Esophagus muscularis mucosa (tissue), 4 donors: ENCODE measurements around the gene CFAP74. TPM values are rescaled to one million over a fixed set of nuclear protein-coding genes. Genes with fewer than 3 reads are reported as not detected.

Experiments
- DNase-seq: peaks from one replicate; pipeline ENCODE4 v3.0.0-alpha.2; 2017; ENCODE audit errors: extremely low spot score
- H3K27ac ChIP-seq, 4 donors: fragments of 200-600 bp; sonication (generic); replicated peaks in 1 of 4; 1 replicate in 3 of 4; 2 replicates in 1 of 4; pipeline ENCODE4 v1.5.1; 2016 to 2019; ENCODE audit warnings: mild to moderate bottlenecking in 1 of 4
- H3K27me3 ChIP-seq, 4 donors: fragments of 200-600 bp; sonication (generic); one replicate each; pipeline versions ENCODE4 v1.5.1 to v1.6.0; 2016 to 2019
- H3K36me3 ChIP-seq, 4 donors: fragments of 200-600 bp; sonication (generic); one replicate each; pipeline ENCODE4 v1.5.1; 2016 to 2019
- H3K4me1 ChIP-seq, 4 donors: fragments of 200-600 bp; sonication (generic); one replicate each; pipeline ENCODE4 v1.5.1; 2016 to 2019
- H3K4me3 ChIP-seq, 4 donors: fragments of 200-600 bp; sonication (generic); 1 replicate in 2 of 4; 2 replicates in 2 of 4; pipeline ENCODE4 v1.5.1; 2016 to 2019; ENCODE audit warnings: mild to moderate bottlenecking in 4 of 4, moderate library complexity in 1 of 4
- H3K9me3 ChIP-seq, 4 donors: fragments of 200-600 bp; sonication (generic); 1 replicate in 3 of 4; 2 replicates in 1 of 4; pipeline ENCODE4 v1.5.1; 2016 to 2019
- CTCF ChIP-seq, 3 experiments: fragments of 200-600 bp in 2 of 3; fragments of 450-650 bp in 1 of 3; sonication (generic) in 2 of 3; IDR thresholded peaks; one replicate each; pipeline ENCODE4 v1.5.1; 2017 to 2019; ENCODE audit warnings: antibody characterized with exemption in 3 of 3, mild to moderate bottlenecking in 2 of 3, moderate library complexity in 1 of 3
- EP300 ChIP-seq: sonication (generic); formaldehyde crosslinking; IDR thresholded peaks from one replicate; pipeline ENCODE4 v1.6.1; 2017; ENCODE audit warnings: antibody characterized with exemption
- POLR2A ChIP-seq: fragments of 450-650 bp; IDR thresholded peaks from one replicate; pipeline ENCODE4 v1.6.1; 2017; ENCODE audit warnings: antibody characterized with exemption, moderate library complexity, mild to moderate bottlenecking, low read depth
- POLR2AphosphoS5 ChIP-seq, 2 donors: sonication (generic); formaldehyde crosslinking; IDR thresholded peaks; one replicate each; pipeline ENCODE4 v1.6.1; 2017; ENCODE audit warnings: antibody characterized with exemption in 2 of 2
- WGBS: methylation state at CpG from one replicate; pipeline ENCODE4 v1.1.5; 2018; 5-methylcytosine and 5-hydroxymethylcytosine counted together
- intact Hi-C: fragments of 100-400 bp; cut with DNase I; formaldehyde crosslinking; loops from one replicate; pipeline ENCODE4 v1.15.1; 2023
- total RNA-seq, 4 donors: library from RNA; depleted of rRNA; stranded (reverse); fragments of >200 nt; gene quantifications; one replicate each; pipeline versions ENCODE4 v1.1.0 to v1.2.1, GENCODE V29; 2016

CFAP74 gene
- total RNA-seq, 4 donors from 2014 or later: not detected

DNA sequence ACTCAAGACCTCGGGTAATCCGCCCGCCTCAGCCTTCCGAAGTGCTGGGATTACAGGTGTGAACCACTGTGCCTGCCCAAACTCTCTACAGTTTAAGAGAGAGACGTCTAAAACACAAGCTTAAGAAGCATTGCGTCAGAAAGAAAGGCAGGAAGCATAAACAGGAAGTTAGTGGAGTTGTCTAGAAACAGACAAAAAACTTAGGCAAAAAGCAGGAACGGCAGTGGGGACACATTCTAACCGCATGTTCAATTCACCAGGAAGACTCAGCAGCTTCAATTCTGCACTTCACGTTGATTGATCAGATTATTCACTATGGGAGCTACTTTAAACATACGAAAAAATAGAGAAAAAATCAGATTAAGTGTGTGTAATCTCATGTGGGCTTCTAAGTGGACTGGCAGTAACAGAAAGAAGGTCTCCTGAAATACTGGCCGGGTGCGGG is 7.4 kb downstream of the CFAP74 start:
- Histone ChIP-seq H3K4me1 (no peaks in the 10 kb centered on the region), H3K36me3 (no peaks in the 10 kb centered on the region), H3K4me3 (no peak overlapping the region), H3K9me3 (no peaks in the 10 kb centered on the region), H3K27ac (no peak overlapping the region), H3K27me3 (peaks cover 0 to 67% (median under 1%) of the 10 kb centered on the region in 4 donors)
- TF ChIP-seq POLR2AphosphoS5 (IDR thresholded peaks at IDR 0.05) (no peak), EP300 (no peak), CTCF (IDR thresholded peaks at IDR 0.05) (no peak), POLR2A (no peak)
- 60% methylated on average over 12 of the region's 12 CpGs for WGBS
- no peak for DNase-seq
- intact Hi-C loops: no loop called here

DNA sequence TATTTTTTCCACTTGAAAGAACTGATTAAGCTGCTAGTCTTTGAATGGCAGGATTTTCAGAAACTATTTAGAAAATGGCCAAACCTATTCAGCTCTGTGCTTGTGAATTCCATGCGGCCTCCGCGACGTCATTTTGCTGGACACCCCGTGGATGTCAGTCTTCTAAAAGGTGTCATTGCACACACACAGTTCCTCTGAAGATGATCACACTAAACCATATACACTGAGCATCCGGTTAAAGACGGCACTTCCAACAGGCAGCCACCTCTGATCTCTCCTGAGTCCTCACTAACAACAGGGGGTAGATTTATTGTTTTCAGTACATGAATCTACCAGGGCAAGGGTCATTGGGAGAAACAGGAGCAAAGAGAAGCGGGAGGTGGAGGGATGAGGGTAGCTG is 9.1 kb downstream of the CFAP74 start:
- Histone ChIP-seq H3K27ac (no peak overlapping the region), H3K9me3 (no peaks in the 10 kb centered on the region), H3K27me3 (peaks cover 0 to 66% (median 0%) of the 10 kb centered on the region in 4 donors), H3K4me3 (no peak overlapping the region), H3K4me1 (peaks cover 0 to 13% (median 2%) of the 10 kb centered on the region in 4 donors), H3K36me3 (no peaks in the 10 kb centered on the region)
- 81% methylated on average over 8 of the region's 8 CpGs for WGBS
- TF ChIP-seq POLR2A (no peak), POLR2AphosphoS5 (IDR thresholded peaks at IDR 0.05) (no peak), CTCF (IDR thresholded peaks at IDR 0.05) (no peak), EP300 (no peak)
- intact Hi-C loops: no loop called here
- no peak for DNase-seq

DNA sequence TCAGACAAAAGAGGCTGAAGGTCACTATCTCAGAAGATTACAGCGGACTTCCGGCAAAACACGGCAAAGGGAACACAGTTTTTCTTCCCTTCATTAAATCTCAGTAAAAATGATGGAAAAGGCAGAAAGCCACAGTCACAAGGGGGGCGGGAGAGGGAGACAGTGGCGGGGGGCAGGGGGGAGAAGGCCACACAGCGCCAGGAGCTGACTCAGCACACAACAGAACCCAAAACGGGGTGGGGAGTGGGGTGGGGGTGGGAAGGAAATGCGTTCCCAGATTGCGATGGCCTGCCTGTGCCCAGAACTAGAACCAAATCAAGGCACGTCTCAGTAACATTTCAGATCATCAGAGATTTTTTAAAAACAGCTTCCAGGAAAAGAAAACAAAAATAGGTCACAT is 13.4 kb downstream of the CFAP74 start:
- peak overlapping the region; percentile 42 to 64 (median 46) for H3K27ac ChIP-seq
- DNase-seq: no peak
- H3K4me3 ChIP-seq: no peak overlapping the region
- no peaks in the 10 kb centered on the region for H3K36me3 ChIP-seq
- H3K4me1 ChIP-seq: peaks cover 2 to 20% (median 7%) of the 10 kb centered on the region in 4 donors
- no peak for TF ChIP-seq CTCF (IDR thresholded peaks at IDR 0.05)
- no peak for TF ChIP-seq EP300
- TF ChIP-seq POLR2AphosphoS5 (IDR thresholded peaks at IDR 0.05): no peak
- TF ChIP-seq POLR2A: no peak
- intact Hi-C loops: no loop called here
- H3K27me3 ChIP-seq: peaks cover 0 to 76% (median 0%) of the 10 kb centered on the region in 4 donors
- 35% methylated on average over 10 of the region's 10 CpGs for WGBS
- no peaks in the 10 kb centered on the region for H3K9me3 ChIP-seq

DNA sequence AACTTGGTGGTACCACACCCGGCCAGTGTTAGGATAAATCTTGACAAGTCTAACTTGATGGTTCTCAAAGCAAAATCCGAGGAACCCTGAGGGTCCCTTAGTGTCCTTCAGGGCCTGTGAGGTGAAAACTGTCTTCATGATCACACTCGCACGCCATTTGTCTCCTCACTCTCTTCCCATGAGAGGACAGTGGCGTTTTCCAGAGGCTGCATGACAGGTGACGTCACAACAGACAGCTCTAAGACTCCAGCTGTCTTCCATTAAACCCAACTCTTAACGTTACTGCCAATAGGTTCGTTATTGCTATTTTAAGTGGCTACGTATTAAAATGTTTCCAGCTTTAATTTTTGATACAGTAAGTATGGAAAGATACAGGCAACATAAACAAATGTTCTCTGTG is 13.8 kb downstream of the CFAP74 start:
- 50% methylated on average over 9 of the region's 9 CpGs for WGBS
- Histone ChIP-seq H3K9me3 (no peaks in the 10 kb centered on the region), H3K27ac (peak overlapping the region; percentile 42 to 64 (median 46)), H3K4me1 (peaks cover 2 to 20% (median 7%) of the 10 kb centered on the region in 4 donors), H3K4me3 (no peak overlapping the region), H3K36me3 (no peaks in the 10 kb centered on the region), H3K27me3 (peaks cover 0 to 76% (median 0%) of the 10 kb centered on the region in 4 donors)
- intact Hi-C loops: no loop called here
- DNase-seq: no peak
- TF ChIP-seq CTCF (IDR thresholded peaks at IDR 0.05) (no peak), POLR2AphosphoS5 (IDR thresholded peaks at IDR 0.05) (no peak), POLR2A (no peak), EP300 (no peak)

GRCh38 chr1:1989102-1989542 is 14.5 kb downstream of the CFAP74 start:
- Histone ChIP-seq H3K27me3 (peaks cover 0 to 76% (median 0%) of the 10 kb centered on the region in 4 donors), H3K4me3 (no peak overlapping the region), H3K9me3 (no peaks in the 10 kb centered on the region), H3K4me1 (peaks cover 2 to 20% (median 7%) of the 10 kb centered on the region in 4 donors), H3K27ac (peak overlapping the region in 2 of 4 donors; percentile 48 to 64), H3K36me3 (no peaks in the 10 kb centered on the region)
- intact Hi-C loops: no loop called here
- TF ChIP-seq POLR2A (no peak), EP300 (no peak), CTCF (IDR thresholded peaks at IDR 0.05) (no peak), POLR2AphosphoS5 (IDR thresholded peaks at IDR 0.05) (no peak)
- WGBS: 33% methylated on average over 15 of the region's 22 CpGs
- no peak for DNase-seq
